ENCODE results near the gene CLGN.

- no peak for TF ChIP-seq EZH2 (IDR thresholded peaks at IDR 0.05)
- TF ChIP-seq CTCF (IDR thresholded peaks at IDR 0.05) = no peak
- TF ChIP-seq EZH2phosphoT487 (IDR thresholded peaks at IDR 0.05) = no peak
Observed at GRCh38 chr4:140368686-140369085, 58.8 kb downstream of the CLGN start.
